Hepatocyte (in vitro differentiated cells): Measurements from ENCODE around the gene ACP1. TPM values are rescaled to one million over a fixed set of nuclear protein-coding genes. Genes with fewer than 3 reads are reported as not detected.

Source experiments
- DNase-seq: peaks from one replicate; pipeline ENCODE4 v3.0.0-alpha.2; 2016; ENCODE audit warnings: low spot score
- H2AFZ ChIP-seq: fragments of 200-600 bp; sonication (generic); 2 replicates; pipeline ENCODE4 v1.6.0; 2016; ENCODE audit warnings: antibody characterized with exemption, mild to moderate bottlenecking
- H3K27ac ChIP-seq: fragments of 200-600 bp; sonication (generic); 2 replicates; pipeline ENCODE4 v1.5.1; 2016; ENCODE audit warnings: mild to moderate bottlenecking
- H3K27me3 ChIP-seq: fragments of 200-600 bp; sonication (generic); 2 replicates; pipeline ENCODE4 v1.6.1; 2016
- H3K36me3 ChIP-seq: fragments of 200-600 bp; sonication (generic); replicated peaks from 2 replicates; pipeline ENCODE4 v1.5.1; 2016; ENCODE audit warnings: low read depth; ENCODE audit not compliant: insufficient read depth
- H3K4me1 ChIP-seq: fragments of 200-600 bp; sonication (generic); 2 replicates; pipeline ENCODE4 v1.5.1; 2016; ENCODE audit warnings: mild to moderate bottlenecking, moderate library complexity; ENCODE audit not compliant: insufficient read depth
- H3K4me2 ChIP-seq: fragments of 200-600 bp; sonication (generic); 2 replicates; pipeline ENCODE4 v1.6.0; 2016
- H3K4me3 ChIP-seq: fragments of 200-600 bp; sonication (generic); 2 replicates; pipeline ENCODE4 v1.5.1; 2016; ENCODE audit warnings: mild to moderate bottlenecking
- H3K79me2 ChIP-seq: fragments of 200-600 bp; sonication (generic); 2 replicates; pipeline ENCODE4 v1.6.0; 2017; ENCODE audit warnings: mild to moderate bottlenecking
- H3K9me2 ChIP-seq: fragments of 200-600 bp; sonication (generic); replicated peaks from 2 replicates; pipeline ENCODE4 v1.6.0; 2017; ENCODE audit warnings: mild to moderate bottlenecking; ENCODE audit not compliant: insufficient read depth
- H3K9me3 ChIP-seq: fragments of 200-600 bp; sonication (generic); 2 replicates; pipeline ENCODE4 v1.5.1; 2016; ENCODE audit warnings: low read depth, mild to moderate bottlenecking
- H4K20me1 ChIP-seq: fragments of 200-600 bp; sonication (generic); 2 replicates; pipeline ENCODE4 v1.6.0; 2016; ENCODE audit warnings: mild to moderate bottlenecking; ENCODE audit not compliant: insufficient read depth, poor library complexity, severe bottlenecking
- CTCF ChIP-seq: fragments of 200-600 bp; sonication (generic); IDR thresholded peaks from 2 replicates; pipeline ENCODE4 v1.5.1; 2016; ENCODE audit warnings: antibody characterized with exemption, mild to moderate bottlenecking; ENCODE audit not compliant: poor library complexity
- EZH2 ChIP-seq: fragments of 200-600 bp; sonication (generic); IDR thresholded peaks from 2 replicates; pipeline ENCODE4 v1.6.1; 2016; ENCODE audit warnings: antibody characterized with exemption, mild to moderate bottlenecking, borderline replicate concordance
- EZH2phosphoT487 ChIP-seq: fragments of 200-600 bp; sonication (generic); IDR thresholded peaks from one replicate; pipeline ENCODE4 v1.6.1; 2018; ENCODE audit warnings: antibody characterized with exemption, mild to moderate bottlenecking, low read depth, moderate library complexity; ENCODE audit not compliant: unreplicated experiment, severe bottlenecking
- WGBS: methylation state at CpG from one replicate; pipeline ENCODE4 v1.1.6; 2016; ENCODE audit warnings: low lambda C conversion rate; ENCODE audit errors: missing lambda C conversion rate; 5-methylcytosine and 5-hydroxymethylcytosine counted together
- polyA plus RNA-seq: library from polyadenylated mRNA; unstranded; fragments of >200 nt; fragmentation: Nextera tagmentation; extraction: Ambion mirVana; gene quantifications from 2 replicates; pipeline ENCODE4 v1.2.1, GENCODE V29; 2016
- total RNA-seq: library from RNA; depleted of rRNA; stranded (reverse); fragments of >200 nt; gene quantifications from 2 replicates; pipeline ENCODE4 v1.2.3, GENCODE V29; 2014

Gene ACP1
- total and polyA plus RNA-seq, 2 experiments from 2014 or later = 175 to 194 TPM

GRCh38 chr2:252001-252602 lies 12.6 kb upstream of the ACP1 start:
- Histone ChIP-seq H3K4me1 (no peaks in the 10 kb centered on the region), H3K36me3 (no peaks in the 10 kb centered on the region), H3K27ac (peak overlapping the region; percentile 15), H3K4me2 (no peak overlapping the region), H3K9me2 (no peaks in the 10 kb centered on the region), H4K20me1 (no peaks in the 10 kb centered on the region), H2AFZ (no peak overlapping the region), H3K9me3 (no peaks in the 10 kb centered on the region), H3K79me2 (peaks cover 11% of the 10 kb centered on the region), H3K4me3 (no peak overlapping the region), H3K27me3 (no peaks in the 10 kb centered on the region)
- TF ChIP-seq EZH2phosphoT487 (no peak), CTCF (no peak), EZH2 (no peak)
- no peak for DNase-seq
- WGBS = 73% methylated on average over 6 of the region's 6 CpGs

GRCh38 chr2:253202-253638 lies 11.5 kb upstream of the ACP1 start:
- 90% methylated on average over 8 of the region's 8 CpGs for WGBS
- H3K4me2 ChIP-seq = no peak overlapping the region
- H3K9me3 ChIP-seq = no peaks in the 10 kb centered on the region
- no peaks in the 10 kb centered on the region for H3K9me2 ChIP-seq
- no peak overlapping the region for H3K27ac ChIP-seq
- no peaks in the 10 kb centered on the region for H3K36me3 ChIP-seq
- peaks cover 22% of the 10 kb centered on the region for H3K79me2 ChIP-seq
- no peak for DNase-seq
- no peak overlapping the region for H3K4me3 ChIP-seq
- TF ChIP-seq EZH2 (no peak), EZH2phosphoT487 (no peak), CTCF (no peak)
- H3K4me1 ChIP-seq = no peaks in the 10 kb centered on the region
- no peak overlapping the region for H2AFZ ChIP-seq
- H4K20me1 ChIP-seq = no peaks in the 10 kb centered on the region
- H3K27me3 ChIP-seq = no peaks in the 10 kb centered on the region

GRCh38 chr2:254241-254640 lies 10.5 kb upstream of the ACP1 start:
- Histone ChIP-seq H3K9me3 (no peaks in the 10 kb centered on the region), H3K4me3 (no peak overlapping the region), H3K27ac (no peak overlapping the region), H3K36me3 (no peaks in the 10 kb centered on the region), H4K20me1 (no peaks in the 10 kb centered on the region), H3K27me3 (no peaks in the 10 kb centered on the region), H3K4me2 (no peak overlapping the region), H2AFZ (no peak overlapping the region), H3K9me2 (no peaks in the 10 kb centered on the region), H3K4me1 (no peaks in the 10 kb centered on the region), H3K79me2 (peaks cover 32% of the 10 kb centered on the region)
- WGBS = 74% methylated on average over 7 of the region's 7 CpGs
- no peak for TF ChIP-seq EZH2
- no peak for TF ChIP-seq EZH2phosphoT487
- no peak for TF ChIP-seq CTCF
- DNase-seq = no peak
